MCF 10A (cell line): ENCODE measurements around the gene CMTM7. TPM values are rescaled to one million over a fixed set of nuclear protein-coding genes. Genes with fewer than 3 reads are reported as not detected.
A peak's percentile ranks its signal among the peaks of the same experiment; 100 is the strongest.

ENCODE experiments used
- BruUV-seq: library from RNA; stranded (reverse); fragments of 400-500 nt; replicated peaks from 2 replicates; lab custom pipeline; 2021; lab: Mats Ljungman, UMichigan
- CTCF ChIA-PET: fragments of 300-600 bp; sonication (Branson Sonifier 250); formaldehyde crosslinking; extraction: SDS; loops from one replicate; lab custom pipeline; 2021; ENCODE audit warnings: antibody characterized with exemption, inconsistent platforms; lab: Yijun Ruan, JAX
- POLR2A ChIA-PET: fragments of 300-600, 350-650 bp; sonication (Branson Sonifier 250); formaldehyde crosslinking; extraction: SDS; loops from one replicate; lab custom pipeline; 2020; ENCODE audit warnings: antibody characterized with exemption, inconsistent platforms; lab: Yijun Ruan, JAX
- DNase-seq: peaks from one replicate; pipeline ENCODE4 v3.0.0-alpha.2; 2018; ENCODE audit not compliant: unreplicated experiment
- H3K27ac Mint-ChIP-seq: one replicate; pipeline ENCODE4 v1.8.0; 2022; ENCODE audit warnings: mild to moderate bottlenecking, low read depth, mixed read lengths; ENCODE audit not compliant: unreplicated experiment
- H3K27me3 Mint-ChIP-seq: one replicate; pipeline ENCODE4 v1.8.0; 2022; ENCODE audit warnings: mixed read lengths; ENCODE audit not compliant: insufficient read depth, unreplicated experiment
- H3K36me3 Mint-ChIP-seq: one replicate; pipeline ENCODE4 v1.8.0; 2022; ENCODE audit warnings: mild to moderate bottlenecking, moderate library complexity, mixed read lengths; ENCODE audit not compliant: insufficient read depth, unreplicated experiment
- H3K4me1 Mint-ChIP-seq: one replicate; pipeline ENCODE4 v1.8.0; 2022; ENCODE audit warnings: mixed read lengths; ENCODE audit not compliant: insufficient read depth, unreplicated experiment
- H3K4me3 Mint-ChIP-seq: one replicate; pipeline ENCODE4 v1.8.0; 2022; ENCODE audit warnings: mild to moderate bottlenecking, moderate library complexity, mixed read lengths; ENCODE audit not compliant: unreplicated experiment
- H3K9me3 Mint-ChIP-seq: one replicate; pipeline ENCODE4 v1.8.0; 2022; ENCODE audit warnings: mixed read lengths; ENCODE audit not compliant: unreplicated experiment
- intact Hi-C: fragments of 100-400 bp; cut with micrococcal nuclease; formaldehyde crosslinking; loops from 2 replicates; pipeline ENCODE4 v1.14.1; 2022
- total RNA-seq: library from RNA; stranded (reverse); gene quantifications from 2 replicates; pipeline ENCODE4 v1.2.3, GENCODE V29; 2022
- TF ChIP-seq, protein P1 (sequence below): fragments of 200-600 bp; IDR thresholded peaks from one replicate; pipeline ENCODE4 v1.8.0; 2022; ENCODE audit warnings: antibody characterized with exemption, mild to moderate bottlenecking; ENCODE audit not compliant: unreplicated experiment

Gene CMTM7
- total RNA-seq, 1 experiment from 2014 or later = 14.3 TPM

GRCh38 chr3:32373844-32374243 lies 17.8 kb upstream of the CMTM7 start:
- BruUV-seq = no TSS peak
- DNase-seq = no peak
- Mint-ChIP-seq H3K27me3 (no peaks in the 10 kb centered on the region), H3K4me1 (no peaks in the 10 kb centered on the region), H3K36me3 (no peaks in the 10 kb centered on the region), H3K4me3 (no peak overlapping the region), H3K27ac (no peak overlapping the region), H3K9me3 (no peaks in the 10 kb centered on the region)
- ChIA-PET POLR2A (interaction anchor here (0.6 to 1.2 kb wide), 2 partner anchors 49 to 94 kb away, joined by 3 to 4 read pairs; no protein-coding TSS in a partner anchor), CTCF (interaction anchor here (0.6 to 4.8 kb wide), 15 partner anchors 9 to 465 kb away, joined by 3 to 108 read pairs (median 7); partner anchors contain the start of gene CMTM7)
- TF ChIP-seq, protein P1, sequence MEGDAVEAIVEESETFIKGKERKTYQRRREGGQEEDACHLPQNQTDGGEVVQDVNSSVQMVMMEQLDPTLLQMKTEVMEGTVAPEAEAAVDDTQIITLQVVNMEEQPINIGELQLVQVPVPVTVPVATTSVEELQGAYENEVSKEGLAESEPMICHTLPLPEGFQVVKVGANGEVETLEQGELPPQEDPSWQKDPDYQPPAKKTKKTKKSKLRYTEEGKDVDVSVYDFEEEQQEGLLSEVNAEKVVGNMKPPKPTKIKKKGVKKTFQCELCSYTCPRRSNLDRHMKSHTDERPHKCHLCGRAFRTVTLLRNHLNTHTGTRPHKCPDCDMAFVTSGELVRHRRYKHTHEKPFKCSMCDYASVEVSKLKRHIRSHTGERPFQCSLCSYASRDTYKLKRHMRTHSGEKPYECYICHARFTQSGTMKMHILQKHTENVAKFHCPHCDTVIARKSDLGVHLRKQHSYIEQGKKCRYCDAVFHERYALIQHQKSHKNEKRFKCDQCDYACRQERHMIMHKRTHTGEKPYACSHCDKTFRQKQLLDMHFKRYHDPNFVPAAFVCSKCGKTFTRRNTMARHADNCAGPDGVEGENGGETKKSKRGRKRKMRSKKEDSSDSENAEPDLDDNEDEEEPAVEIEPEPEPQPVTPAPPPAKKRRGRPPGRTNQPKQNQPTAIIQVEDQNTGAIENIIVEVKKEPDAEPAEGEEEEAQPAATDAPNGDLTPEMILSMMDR = no peak
- intact Hi-C loops = loop anchor here (2.0 kb wide), 1 partner anchor 129 kb away; the partner anchor contains the start of gene CMTM6

GRCh38 chr3:32374788-32375595 lies 16.7 kb upstream of the CMTM7 start:
- Mint-ChIP-seq H3K27ac (no peak overlapping the region), H3K4me3 (no peak overlapping the region), H3K27me3 (no peaks in the 10 kb centered on the region), H3K9me3 (no peaks in the 10 kb centered on the region), H3K4me1 (no peaks in the 10 kb centered on the region), H3K36me3 (no peaks in the 10 kb centered on the region)
- POLR2A ChIA-PET = interaction anchor here (0.6 to 1.4 kb wide), 3 partner anchors 16 to 92 kb away, joined by 3 to 5 read pairs (median 3); partner anchors contain the start of gene CMTM7
- BruUV-seq = no TSS peak
- TF ChIP-seq, protein P1 = peak; percentile 71
- CTCF ChIA-PET = interaction anchor here (0.5 to 4.8 kb wide), 51 partner anchors 8 to 730 kb away, joined by 3 to 108 read pairs (median 4); partner anchors contain the start of gene CMTM7
- DNase-seq = peak; percentile 79
- intact Hi-C loops = loop anchor here (1.0 to 5.0 kb wide), 4 partner anchors 24 to 287 kb away; partner anchors contain the start of gene CMTM6

GRCh38 chr3:32375596-32375930 lies 16.1 kb upstream of the CMTM7 start:
- no peak overlapping the region for H3K4me3 Mint-ChIP-seq
- no peaks in the 10 kb centered on the region for H3K36me3 Mint-ChIP-seq
- no peaks in the 10 kb centered on the region for H3K27me3 Mint-ChIP-seq
- CTCF ChIA-PET = interaction anchor here (0.6 to 4.8 kb wide), 38 partner anchors 8 to 731 kb away, joined by 3 to 108 read pairs (median 4); partner anchors contain the start of gene CMTM7
- no peak overlapping the region for H3K27ac Mint-ChIP-seq
- TF ChIP-seq, protein P1 = no peak
- POLR2A ChIA-PET = interaction anchor here (0.6 to 1.4 kb wide), 4 partner anchors 16 to 91 kb away, joined by 3 to 5 read pairs (median 3); partner anchors contain the start of gene CMTM7
- H3K9me3 Mint-ChIP-seq = no peaks in the 10 kb centered on the region
- BruUV-seq = no TSS peak
- no peaks in the 10 kb centered on the region for H3K4me1 Mint-ChIP-seq
- intact Hi-C loops = loop anchor here (1.0 to 5.0 kb wide), 4 partner anchors 24 to 287 kb away; partner anchors contain the start of gene CMTM6
- no peak for DNase-seq

- ChIA-PET POLR2A (interaction anchor here (0.6 to 1.4 kb wide), 2 partner anchors 46 to 61 kb away, joined by 3 to 5 read pairs; no protein-coding TSS in a partner anchor), CTCF (interaction anchor here (0.6 to 4.8 kb wide), 32 partner anchors 12 to 731 kb away, joined by 3 to 108 read pairs (median 6); partner anchors contain the start of gene CMTM7)
- intact Hi-C loops = loop anchor here (5.0 kb wide), 1 partner anchor 286 kb away; no protein-coding TSS in a partner anchor
- Mint-ChIP-seq H3K9me3 (no peaks in the 10 kb centered on the region), H3K27ac (no peak overlapping the region), H3K36me3 (no peaks in the 10 kb centered on the region), H3K4me1 (no peaks in the 10 kb centered on the region), H3K27me3 (no peaks in the 10 kb centered on the region), H3K4me3 (no peak overlapping the region)
- BruUV-seq = no TSS peak
- TF ChIP-seq, protein P1 = no peak
- no peak for DNase-seq
Measured at GRCh38 chr3:32376115-32376514, 15.5 kb upstream of the CMTM7 start.
